OCI-LY7 (cell line): Measurements from ENCODE around the gene CORIN. TPM values are rescaled to one million over a fixed set of nuclear protein-coding genes. Genes with fewer than 3 reads are reported as not detected.

Experiments
- BruUV-seq: library from RNA; stranded (reverse); fragments of 400-500 nt; replicated peaks from 2 replicates; lab custom pipeline; 2021; lab: Mats Ljungman, UMichigan
- CTCF ChIA-PET: fragments of 300-600 bp; sonication (Branson Sonifier 250); formaldehyde crosslinking; loops from one replicate; lab custom pipeline; 2022; ENCODE audit warnings: antibody characterized with exemption; ENCODE audit not compliant: unreplicated experiment; lab: Charles Lee
- POLR2A ChIA-PET: fragments of 300-600 bp; sonication (Branson Sonifier 250); formaldehyde crosslinking; loops from one replicate; lab custom pipeline; 2022; ENCODE audit warnings: antibody characterized with exemption; lab: Charles Lee
- DNase-seq: peaks from one replicate; pipeline ENCODE4 v3.0.0-alpha.2; 2015; ENCODE audit warnings: low spot score
- H2AFZ ChIP-seq: fragments of 200-600 bp; sonication (generic), shearing (Covaris generic); 2 replicates; pipeline ENCODE4 v1.6.1; 2014; ENCODE audit warnings: mild to moderate bottlenecking, antibody characterized with exemption, low read length, moderate library complexity
- H3K27ac ChIP-seq: fragments of 200-600 bp; sonication (generic); 2 replicates; pipeline ENCODE4 v1.5.1; 2014; ENCODE audit warnings: mixed run types, low read depth, mild to moderate bottlenecking, moderate library complexity, low read length, inconsistent platforms; ENCODE audit not compliant: poor library complexity, severe bottlenecking
- H3K36me3 ChIP-seq: fragments of 200-600 bp; sonication (generic); 2 replicates; pipeline ENCODE4 v1.6.1; 2014; ENCODE audit warnings: mild to moderate bottlenecking, antibody characterized with exemption, low read length, moderate library complexity, mixed read lengths; ENCODE audit not compliant: insufficient read depth
- H3K4me1 ChIP-seq: fragments of 200-600 bp; sonication (generic); 2 replicates; pipeline ENCODE4 v1.5.1; 2014; ENCODE audit warnings: mild to moderate bottlenecking, low read length; ENCODE audit not compliant: insufficient read depth, poor library complexity, severe bottlenecking
- H3K4me2 ChIP-seq: fragments of 200-600 bp; sonication (generic); 2 replicates; pipeline ENCODE4 v1.6.1; 2014; ENCODE audit warnings: mild to moderate bottlenecking, low read length
- H3K4me3 ChIP-seq: fragments of 200-600 bp; sonication (generic); 2 replicates; pipeline ENCODE4 v1.5.1; 2014; ENCODE audit warnings: mild to moderate bottlenecking, low read depth, low read length; ENCODE audit not compliant: poor library complexity, severe bottlenecking
- H3K79me2 ChIP-seq: fragments of 200-600 bp; sonication (generic); 2 replicates; pipeline ENCODE4 v1.6.1; 2016; ENCODE audit warnings: low read depth, mild to moderate bottlenecking, low read length, moderate library complexity, mixed read lengths; ENCODE audit not compliant: insufficient read depth
- H3K9me2 ChIP-seq: fragments of 200-600 bp; sonication (generic); 2 replicates; pipeline ENCODE4 v1.6.1; 2016; ENCODE audit warnings: mild to moderate bottlenecking, low read length, mixed read lengths; ENCODE audit not compliant: insufficient read depth
- H3K9me3 ChIP-seq: fragments of 200-600 bp; sonication (generic); 2 replicates; pipeline ENCODE4 v1.6.1; 2014; ENCODE audit warnings: mild to moderate bottlenecking, mixed run types, low read length, mixed read lengths
- H4K20me1 ChIP-seq: fragments of 200-600 bp; sonication (generic); 2 replicates; pipeline ENCODE4 v1.6.1; 2014; ENCODE audit warnings: mild to moderate bottlenecking, antibody characterized with exemption, low read length, moderate library complexity, mixed read lengths; ENCODE audit not compliant: insufficient read depth
- CTCF ChIP-seq: fragments of 200-600 bp; sonication (generic); conservative IDR thresholded peaks from 2 replicates; pipeline ENCODE4 v1.5.1; 2014; ENCODE audit warnings: mild to moderate bottlenecking, antibody characterized with exemption, low read length, moderate library complexity, mixed read lengths
- EZH2phosphoT487 ChIP-seq: fragments of 200-600 bp; sonication (generic); IDR thresholded peaks from 2 replicates; pipeline ENCODE4 v1.6.1; 2018; ENCODE audit warnings: low read depth, borderline replicate concordance, mild to moderate bottlenecking, mixed run types, antibody characterized with exemption, low read length, moderate library complexity, mixed read lengths
- intact Hi-C: fragments of 100-400 bp; cut with micrococcal nuclease; formaldehyde crosslinking; loops from one replicate; pipeline ENCODE4 v1.10.0; 2022; ENCODE audit not compliant: unreplicated experiment
- total RNA-seq, 2 experiments: library from RNA; depleted of rRNA in 1 of 2; stranded (reverse); fragments of >200 nt in 1 of 2; shearing (Covaris generic) in 1 of 2; gene quantifications; 2 replicates each; pipeline ENCODE4 v1.2.3, GENCODE V29; 2014 to 2022

CORIN gene
- total RNA-seq, 2 experiments from 2014 or later = 0.40 TPM; not detected in 1

GRCh38 chr4:47784222-47784621, 53.6 kb downstream of the CORIN start:
- POLR2A ChIA-PET = no interaction called here
- DNase-seq = no peak
- no peaks in the 10 kb centered on the region for H3K9me3 ChIP-seq

DNA sequence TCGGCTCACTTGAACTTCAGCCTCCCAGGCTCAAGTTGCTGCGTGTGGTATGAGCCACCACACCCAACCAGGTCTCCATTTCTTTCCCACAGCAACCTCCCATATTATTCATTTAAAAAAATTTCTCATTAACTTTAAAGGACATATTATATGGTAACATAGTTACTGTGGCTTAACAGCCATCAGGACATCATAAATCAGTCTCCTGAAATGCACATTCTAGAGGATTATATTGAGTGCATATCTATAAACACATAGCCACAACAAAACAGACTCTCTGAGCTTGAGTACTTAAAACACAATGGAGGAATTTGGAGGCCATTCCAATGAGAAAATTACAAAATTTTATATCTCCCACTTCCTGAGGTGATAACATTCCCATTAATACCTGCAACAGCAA, 61.5 kb downstream of the CORIN start:
- no peaks in the 10 kb centered on the region for H3K36me3 ChIP-seq
- H3K4me3 ChIP-seq = no peak overlapping the region
- no peaks in the 10 kb centered on the region for H3K4me1 ChIP-seq
- H3K79me2 ChIP-seq = no peaks in the 10 kb centered on the region
- CTCF ChIA-PET = no interaction called here
- no peak overlapping the region for H3K4me2 ChIP-seq
- no peaks in the 10 kb centered on the region for H3K9me3 ChIP-seq
- POLR2A ChIA-PET = interaction anchor here (1.1 kb wide), 1 partner anchor 38 kb away, joined by 3 read pairs; no protein-coding TSS in a partner anchor
- no peak overlapping the region for H3K27ac ChIP-seq
- H4K20me1 ChIP-seq = no peaks in the 10 kb centered on the region
- H2AFZ ChIP-seq = no peak overlapping the region
- intact Hi-C loops = no loop called here
- no peaks in the 10 kb centered on the region for H3K9me2 ChIP-seq
- TF ChIP-seq EZH2phosphoT487 = no peak
- TF ChIP-seq CTCF = no peak
- BruUV-seq = no TSS peak
- DNase-seq = no peak

More at GRCh38 chr4:47784222-47784621, 53.6 kb downstream of the CORIN start:
- H2AFZ ChIP-seq = no peak overlapping the region
- intact Hi-C loops = no loop called here
- H3K4me1 ChIP-seq = no peaks in the 10 kb centered on the region
- H3K79me2 ChIP-seq = no peaks in the 10 kb centered on the region
- no peaks in the 10 kb centered on the region for H3K9me2 ChIP-seq
- H3K36me3 ChIP-seq = no peaks in the 10 kb centered on the region
- no peak overlapping the region for H3K27ac ChIP-seq
- TF ChIP-seq EZH2phosphoT487 (no peak), CTCF (no peak)
- BruUV-seq = no TSS peak
- CTCF ChIA-PET = no interaction called here
- H3K4me2 ChIP-seq = no peak overlapping the region
- no peaks in the 10 kb centered on the region for H4K20me1 ChIP-seq
- H3K4me3 ChIP-seq = no peak overlapping the region

DNA sequence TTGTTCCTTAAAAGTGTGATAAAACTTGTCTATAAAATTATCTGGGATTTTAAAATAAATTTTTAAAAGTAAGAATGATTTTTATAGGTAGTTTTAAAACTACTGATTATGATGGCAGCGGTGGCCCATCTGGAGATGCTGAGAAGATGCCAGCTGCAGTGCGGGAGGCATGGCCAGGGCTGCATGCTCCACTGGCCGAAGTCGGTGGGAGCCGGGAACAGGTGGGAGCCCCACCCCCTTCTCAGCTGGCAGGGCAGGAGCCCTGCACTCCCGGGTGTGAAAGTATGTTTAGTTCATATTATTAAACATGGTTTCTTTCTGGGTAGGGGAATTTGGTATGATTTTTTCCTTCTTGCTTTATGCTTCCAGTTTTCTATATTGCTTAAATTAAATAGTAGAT, 63.8 kb downstream of the CORIN start:
- Histone ChIP-seq H3K4me2 (no peak overlapping the region), H3K79me2 (no peaks in the 10 kb centered on the region), H3K4me1 (no peaks in the 10 kb centered on the region), H4K20me1 (no peaks in the 10 kb centered on the region), H3K9me2 (no peaks in the 10 kb centered on the region), H3K36me3 (no peaks in the 10 kb centered on the region), H3K9me3 (no peaks in the 10 kb centered on the region), H2AFZ (no peak overlapping the region), H3K27ac (no peak overlapping the region), H3K4me3 (no peak overlapping the region)
- no peak for DNase-seq
- ChIA-PET POLR2A (interaction anchor here (0.8 kb wide), 1 partner anchor 17 kb away, joined by 3 read pairs; no protein-coding TSS in a partner anchor), CTCF (no interaction called here)
- no TSS peak for BruUV-seq
- TF ChIP-seq EZH2phosphoT487 (no peak), CTCF (no peak)
- intact Hi-C loops = no loop called here
